ENCODE results near the gene UBE2K.
"Not testable (repeated sequence)": the region's sequence is repeated elsewhere in the genome, so short reads cannot be mapped to it uniquely, and the experiment has no call there.

The UBE2K gene

GRCh38 chr4:39689970-39690369 lies 8.0 kb upstream of the UBE2K start:
- DNase-seq (ENCODE audit: low read depth, low spot score): no peak

GRCh38 chr4:39698424-39699009 lies 581 bp downstream of the UBE2K start:
- peak; percentile 40 for DNase-seq (ENCODE audit: low read depth, low spot score)

- DNase-seq (ENCODE audit: low read depth, low spot score): no peak
Measured at GRCh38 chr4:39699687-39700409, 1.9 kb downstream of the UBE2K start.

GRCh38 chr4:39700554-39700953 lies 2.6 kb downstream of the UBE2K start:
- no peak for DNase-seq (ENCODE audit: low read depth, low spot score)

GRCh38 chr4:39702716-39703115 lies 4.8 kb downstream of the UBE2K start:
- DNase-seq (ENCODE audit: low read depth, low spot score): no peak

- not testable (repeated sequence) for DNase-seq (ENCODE audit: low read depth, low spot score)
Measured at GRCh38 chr4:39704789-39705188, 6.9 kb downstream of the UBE2K start.

- no peak for DNase-seq (ENCODE audit: low read depth, low spot score)
Measured at GRCh38 chr4:39706334-39706733, 8.4 kb downstream of the UBE2K start.

- DNase-seq (ENCODE audit: low read depth, low spot score): no peak
Measured at GRCh38 chr4:39706741-39707511, 9.0 kb downstream of the UBE2K start.

GRCh38 chr4:39710098-39710896 lies 12.4 kb downstream of the UBE2K start:
- no peak for DNase-seq (ENCODE audit: low read depth, low spot score)

- no peak for DNase-seq (ENCODE audit: low read depth, low spot score)
Measured at GRCh38 chr4:39712819-39713607, 15.1 kb downstream of the UBE2K start.

- no peak for DNase-seq (ENCODE audit: low read depth, low spot score)
Measured at GRCh38 chr4:39713691-39714090, 15.8 kb downstream of the UBE2K start.

- no peak for DNase-seq (ENCODE audit: low read depth, low spot score)
Measured at GRCh38 chr4:39714166-39714565, 16.2 kb downstream of the UBE2K start.

GRCh38 chr4:39715788-39716187 lies 17.9 kb downstream of the UBE2K start:
- DNase-seq (ENCODE audit: low read depth, low spot score): no peak

- DNase-seq (ENCODE audit: low read depth, low spot score): no peak
Measured at GRCh38 chr4:39716356-39716755, 18.4 kb downstream of the UBE2K start.

GRCh38 chr4:39717743-39718142 lies 19.8 kb downstream of the UBE2K start:
- not testable (repeated sequence) for DNase-seq (ENCODE audit: low read depth, low spot score)

GRCh38 chr4:39718366-39719323 lies 20.7 kb downstream of the UBE2K start:
- no peak for DNase-seq (ENCODE audit: low read depth, low spot score)

- DNase-seq (ENCODE audit: low read depth, low spot score): no peak
Measured at GRCh38 chr4:39719804-39720580, 22.1 kb downstream of the UBE2K start.

GRCh38 chr4:39721273-39721672 lies 23.3 kb downstream of the UBE2K start:
- DNase-seq (ENCODE audit: low read depth, low spot score): not testable (repeated sequence)

- DNase-seq (ENCODE audit: low read depth, low spot score): no peak
Measured at GRCh38 chr4:39721788-39722187, 23.9 kb downstream of the UBE2K start.

Measured in iPS DF 19.7 (cell line).